AG09309 (cell line): ENCODE results near the gene GOSR1.
"Not testable (repeated sequence)": the region's sequence is repeated elsewhere in the genome, so short reads cannot be mapped to it uniquely, and the experiment has no call there.

Source experiments
- DNase-seq: peaks from one replicate; pipeline ENCODE4 v3.0.0-alpha.2; 2010; ENCODE audit warnings: low read depth
- H3K4me3 ChIP-seq: 2 replicates; pipeline ENCODE4 v1.5.1; 2011; ENCODE audit warnings: mild to moderate bottlenecking, low read depth, low read length, moderate library complexity; ENCODE audit not compliant: control insufficient read depth
- CTCF ChIP-seq: IDR thresholded peaks from 2 replicates; pipeline ENCODE4 v1.5.1; 2011; ENCODE audit warnings: mild to moderate bottlenecking, low read depth, low read length, inconsistent platforms; ENCODE audit not compliant: insufficient read depth, control insufficient read depth; ENCODE audit errors: missing control alignments

The GOSR1 gene

GRCh38 chr17:30541802-30542201 lies 64.6 kb downstream of the GOSR1 start:
- no peak for DNase-seq
- TF ChIP-seq CTCF = no peak
- no peak overlapping the region for H3K4me3 ChIP-seq

- no peak overlapping the region for H3K4me3 ChIP-seq
- TF ChIP-seq CTCF = no peak
- no peak for DNase-seq
These were observed 66.2 kb downstream of the GOSR1 start for GRCh38 chr17:30543456-30543855.

- TF ChIP-seq CTCF = no peak
- DNase-seq = no peak
- no peak overlapping the region for H3K4me3 ChIP-seq
These were observed 67.8 kb downstream of the GOSR1 start for GRCh38 chr17:30545024-30545423.

- TF ChIP-seq CTCF = no peak
- no peak overlapping the region for H3K4me3 ChIP-seq
- DNase-seq = no peak
These were observed 70.8 kb downstream of the GOSR1 start for GRCh38 chr17:30547778-30548573.

GRCh38 chr17:30549181-30549580 lies 72.0 kb downstream of the GOSR1 start:
- H3K4me3 ChIP-seq, DNase-seq: not testable (repeated sequence)

GRCh38 chr17:30549864-30550511 lies 72.8 kb downstream of the GOSR1 start:
- H3K4me3 ChIP-seq = no peak overlapping the region
- no peak for TF ChIP-seq CTCF
- no peak for DNase-seq

GRCh38 chr17:30550512-30551273 lies 73.5 kb downstream of the GOSR1 start:
- TF ChIP-seq CTCF = no peak
- H3K4me3 ChIP-seq = no peak overlapping the region
- DNase-seq = no peak

GRCh38 chr17:30551274-30551995 lies 74.2 kb downstream of the GOSR1 start:
- not testable (repeated sequence) for H3K4me3 ChIP-seq, DNase-seq
